Neural cell (in vitro differentiated cells): ENCODE data around the gene DNAAF5. TPM values are rescaled to one million over a fixed set of nuclear protein-coding genes. Genes with fewer than 3 reads are reported as not detected.

Experiments used
- H2AFZ ChIP-seq: fragments of 200-600, 300-800 bp; sonication (generic), shearing (Covaris generic); 2 replicates; pipeline ENCODE4 v1.6.0; 2014; ENCODE audit warnings: low read depth, mild to moderate bottlenecking, antibody characterized with exemption, low read length, moderate library complexity
- H3F3A ChIP-seq: fragments of 200-600 bp; shearing (Covaris generic); 2 replicates; pipeline ENCODE4 v1.6.1; 2016; ENCODE audit warnings: mild to moderate bottlenecking, moderate library complexity, mixed read lengths, antibody characterized with exemption, low read length; ENCODE audit not compliant: insufficient read depth, poor library complexity, severe bottlenecking
- H3K27ac ChIP-seq: fragments of 200-600, 300-800 bp; sonication (generic), shearing (Covaris generic); 2 replicates; pipeline ENCODE4 v1.5.1; 2014; ENCODE audit warnings: mild to moderate bottlenecking, low read length, moderate library complexity
- H3K27me3 ChIP-seq: fragments of 300-800, 200-600 bp; sonication (generic), shearing (Covaris generic); 2 replicates; pipeline ENCODE4 v1.6.0; 2014; ENCODE audit warnings: mild to moderate bottlenecking, low read depth, low read length, moderate library complexity; ENCODE audit not compliant: insufficient read depth
- H3K36me3 ChIP-seq: fragments of 300-800, 200-600 bp; sonication (generic), shearing (Covaris generic); 2 replicates; pipeline ENCODE4 v1.5.1; 2014; ENCODE audit warnings: mild to moderate bottlenecking, antibody characterized with exemption, low read length, moderate library complexity; ENCODE audit not compliant: insufficient read depth
- H3K4me2 ChIP-seq: fragments of 300-800, 200-600 bp; sonication (generic), shearing (Covaris generic); 2 replicates; pipeline ENCODE4 v1.6.0; 2014; ENCODE audit warnings: mild to moderate bottlenecking, low read length
- H3K4me3 ChIP-seq: fragments of 300-800, 200-600 bp; sonication (generic), shearing (Covaris generic); 2 replicates; pipeline ENCODE4 v1.5.1; 2014; ENCODE audit warnings: mild to moderate bottlenecking, low read length, moderate library complexity
- H3K79me2 ChIP-seq: fragments of 200-600 bp; shearing (Covaris generic); replicated peaks from 2 replicates; pipeline ENCODE4 v1.6.0; 2014; ENCODE audit warnings: mild to moderate bottlenecking, low read length, moderate library complexity; ENCODE audit not compliant: insufficient read depth
- H3K9ac ChIP-seq: fragments of 300-800, 200-600 bp; sonication (generic), shearing (Covaris generic); 2 replicates; pipeline ENCODE4 v1.6.1; 2016; ENCODE audit warnings: mild to moderate bottlenecking, low read length, mixed read lengths
- H3K9me2 ChIP-seq: fragments of 200-600 bp; shearing (Covaris generic); 2 replicates; pipeline ENCODE4 v1.6.1; 2016; ENCODE audit warnings: mild to moderate bottlenecking, low read length, mixed read lengths; ENCODE audit not compliant: insufficient read depth
- H3K9me3 ChIP-seq: fragments of 200-600, 300-800 bp; sonication (generic), shearing (Covaris generic); 2 replicates; pipeline ENCODE4 v1.6.1; 2016; ENCODE audit warnings: mild to moderate bottlenecking, mixed run types, low read length, moderate library complexity, mixed read lengths
- H4K20me1 ChIP-seq: fragments of 200-600 bp; shearing (Covaris generic); 2 replicates; pipeline ENCODE4 v1.6.1; 2016; ENCODE audit warnings: mild to moderate bottlenecking, mixed run types; ENCODE audit not compliant: insufficient read depth
- CTCF ChIP-seq: fragments of 450-650 bp; IDR thresholded peaks from 2 replicates; pipeline ENCODE4 v1.5.1; 2014; ENCODE audit warnings: antibody characterized with exemption, mild to moderate bottlenecking, moderate library complexity; ENCODE audit not compliant: poor library complexity, severe bottlenecking
- EP300 ChIP-seq: fragments of 450-650 bp; conservative IDR thresholded peaks from 2 replicates; pipeline ENCODE4 v1.6.1; 2014; ENCODE audit warnings: antibody characterized with exemption, mild to moderate bottlenecking, moderate library complexity; ENCODE audit not compliant: poor library complexity, severe bottlenecking
- EZH2 ChIP-seq: fragments of 200-600, 300-800 bp; shearing (Covaris generic), sonication (generic); IDR thresholded peaks from 2 replicates; pipeline ENCODE4 v1.6.1; 2014; ENCODE audit warnings: antibody characterized with exemption, low read length, borderline replicate concordance, mild to moderate bottlenecking; ENCODE audit not compliant: insufficient read depth, poor library complexity, severe bottlenecking
- MXI1 ChIP-seq: fragments of 450-650 bp; conservative IDR thresholded peaks from 2 replicates; pipeline ENCODE4 v1.6.1; 2014; ENCODE audit warnings: antibody characterized with exemption, mild to moderate bottlenecking; ENCODE audit not compliant: poor library complexity, severe bottlenecking
- POLR2AphosphoS5 ChIP-seq: IDR thresholded peaks from 2 replicates; pipeline ENCODE4 v1.6.1; 2012
- RAD21 ChIP-seq: fragments of 450-650 bp; conservative IDR thresholded peaks from 2 replicates; pipeline ENCODE4 v1.6.1; 2014; ENCODE audit warnings: antibody characterized with exemption, mild to moderate bottlenecking, moderate library complexity
- REST ChIP-seq: IDR thresholded peaks from 2 replicates; pipeline ENCODE4 v1.6.1; 2012; ENCODE audit warnings: borderline replicate concordance
- SMC3 ChIP-seq: fragments of 450-650 bp; conservative IDR thresholded peaks from 2 replicates; pipeline ENCODE4 v1.6.1; 2014; ENCODE audit warnings: antibody characterized with exemption, mild to moderate bottlenecking, moderate library complexity; ENCODE audit not compliant: poor library complexity
- TAF1 ChIP-seq: IDR thresholded peaks from 2 replicates; pipeline ENCODE4 v1.6.1; 2012; ENCODE audit warnings: low read depth
- polyA plus RNA-seq: library from polyadenylated mRNA; depleted of rRNA; stranded (reverse); fragments of >200 nt; gene quantifications from 2 replicates; pipeline ENCODE4 v1.2.3, GENCODE V29; 2014

The DNAAF5 gene
- polyA plus RNA-seq, 1 donor from 2014 or later: 5.3 TPM

GRCh38 chr7:772005-772294 lies 45.5 kb downstream of the DNAAF5 start:
- H3K9ac ChIP-seq: no peak overlapping the region
- H3K36me3 ChIP-seq: no peaks in the 10 kb centered on the region
- H3K27ac ChIP-seq: no peak overlapping the region

GRCh38 chr7:772392-772791 lies 45.9 kb downstream of the DNAAF5 start:
- H3K36me3 ChIP-seq: no peaks in the 10 kb centered on the region
- no peaks in the 10 kb centered on the region for H3K79me2 ChIP-seq
- H3K4me2 ChIP-seq: no peak overlapping the region
- no peaks in the 10 kb centered on the region for H3K27me3 ChIP-seq
- no peak for TF ChIP-seq REST
- no peak for TF ChIP-seq EZH2
- no peaks in the 10 kb centered on the region for H3F3A ChIP-seq
- no peaks in the 10 kb centered on the region for H3K9me2 ChIP-seq
- H3K9me3 ChIP-seq: no peaks in the 10 kb centered on the region
- no peak overlapping the region for H3K9ac ChIP-seq
- H3K27ac ChIP-seq: no peak overlapping the region
- no peak overlapping the region for H3K4me3 ChIP-seq
- H2AFZ ChIP-seq: no peak overlapping the region
- H4K20me1 ChIP-seq: no peaks in the 10 kb centered on the region

More at GRCh38 chr7:772005-772294, 45.5 kb downstream of the DNAAF5 start:
- H3K9me3 ChIP-seq: no peaks in the 10 kb centered on the region
- no peak overlapping the region for H3K4me3 ChIP-seq
- H3K79me2 ChIP-seq: no peaks in the 10 kb centered on the region
- H3F3A ChIP-seq: no peaks in the 10 kb centered on the region
- no peaks in the 10 kb centered on the region for H4K20me1 ChIP-seq
- H3K27me3 ChIP-seq: no peaks in the 10 kb centered on the region
- no peak overlapping the region for H2AFZ ChIP-seq
- H3K4me2 ChIP-seq: no peak overlapping the region
- TF ChIP-seq RAD21 (no peak), REST (no peak), POLR2AphosphoS5 (no peak), EP300 (no peak), MXI1 (no peak), TAF1 (no peak), CTCF (no peak), SMC3 (no peak), EZH2 (no peak)
- no peaks in the 10 kb centered on the region for H3K9me2 ChIP-seq
